ENCODE results near the gene IGF2BP2. TPM values are rescaled to one million over a fixed set of nuclear protein-coding genes. Genes with fewer than 3 reads are reported as not detected.

Gene IGF2BP2
- total RNA-seq, 1 experiment from 2014 or later, result 66.2 TPM

DNA sequence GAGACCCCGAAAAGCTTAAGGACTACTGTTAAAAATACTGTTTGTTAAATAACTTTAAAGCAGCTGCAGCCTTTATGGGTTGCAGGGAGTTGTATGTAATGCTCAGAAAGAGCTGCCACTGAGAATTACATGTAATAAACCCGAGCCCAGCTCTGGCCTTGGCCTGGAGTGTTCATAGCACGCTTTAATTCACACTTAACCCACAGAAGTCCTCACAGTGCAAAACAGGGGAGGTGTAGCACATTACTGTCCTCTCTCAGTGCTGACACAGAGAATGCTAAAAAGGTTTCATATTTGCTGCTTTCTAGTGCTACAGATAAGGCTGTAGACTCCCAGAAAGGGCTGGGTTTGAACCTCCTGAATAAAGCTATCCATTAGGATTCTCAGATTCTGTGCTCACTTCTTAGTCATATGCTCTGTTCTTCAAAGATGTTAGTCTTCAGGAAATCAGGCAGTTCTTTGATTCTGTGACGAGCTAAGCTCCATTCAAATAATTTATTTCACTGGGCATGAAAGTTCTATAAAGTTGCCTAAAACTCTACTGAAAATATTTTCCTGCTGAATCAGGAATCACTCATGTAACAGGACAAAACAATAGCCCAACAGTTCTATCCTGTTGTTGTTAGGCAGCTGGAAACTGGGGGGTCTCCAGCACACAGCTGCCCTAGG lies 130.7 kb downstream of the IGF2BP2 start:
- Histone ChIP-seq H3K27me3 (replicated peaks; ENCODE audit: insufficient read depth, low read depth, low read length, poor library complexity) (no peaks in the 10 kb centered on the region), H3K27ac (ENCODE audit: low read depth, low read length, poor library complexity, severe bottlenecking) (no peak overlapping the region), H3K4me3 (ENCODE audit: low read depth, low read length, poor library complexity, severe bottlenecking) (no peak overlapping the region), H3K36me3 (ENCODE audit: insufficient read depth, low read length, poor library complexity, severe bottlenecking) (peaks cover 14% of the 10 kb centered on the region), H3K9me3 (ENCODE audit: low read depth, low read length, poor library complexity, severe bottlenecking) (no peaks in the 10 kb centered on the region), H3K4me1 (ENCODE audit: insufficient read depth, low read length, poor library complexity, severe bottlenecking) (peaks cover 29% of the 10 kb centered on the region)
- BruUV-seq (replicated peaks), result no TSS peak
- POLR2A ChIA-PET (ENCODE audit: low non-redundant PET), result no interaction called here
- intact Hi-C loops (cut with micrococcal nuclease; ENCODE audit: unreplicated experiment), result no loop called here
- no peak for TF ChIP-seq EZH2 (IDR thresholded peaks at IDR 0.05; ENCODE audit: borderline replicate concordance, low read depth, low read length, poor library complexity, severe bottlenecking)
- TF ChIP-seq, protein P1, sequence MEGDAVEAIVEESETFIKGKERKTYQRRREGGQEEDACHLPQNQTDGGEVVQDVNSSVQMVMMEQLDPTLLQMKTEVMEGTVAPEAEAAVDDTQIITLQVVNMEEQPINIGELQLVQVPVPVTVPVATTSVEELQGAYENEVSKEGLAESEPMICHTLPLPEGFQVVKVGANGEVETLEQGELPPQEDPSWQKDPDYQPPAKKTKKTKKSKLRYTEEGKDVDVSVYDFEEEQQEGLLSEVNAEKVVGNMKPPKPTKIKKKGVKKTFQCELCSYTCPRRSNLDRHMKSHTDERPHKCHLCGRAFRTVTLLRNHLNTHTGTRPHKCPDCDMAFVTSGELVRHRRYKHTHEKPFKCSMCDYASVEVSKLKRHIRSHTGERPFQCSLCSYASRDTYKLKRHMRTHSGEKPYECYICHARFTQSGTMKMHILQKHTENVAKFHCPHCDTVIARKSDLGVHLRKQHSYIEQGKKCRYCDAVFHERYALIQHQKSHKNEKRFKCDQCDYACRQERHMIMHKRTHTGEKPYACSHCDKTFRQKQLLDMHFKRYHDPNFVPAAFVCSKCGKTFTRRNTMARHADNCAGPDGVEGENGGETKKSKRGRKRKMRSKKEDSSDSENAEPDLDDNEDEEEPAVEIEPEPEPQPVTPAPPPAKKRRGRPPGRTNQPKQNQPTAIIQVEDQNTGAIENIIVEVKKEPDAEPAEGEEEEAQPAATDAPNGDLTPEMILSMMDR (conservative IDR thresholded peaks at IDR 0.05; ENCODE audit: low read depth, low read length), result no peak
- DNase-seq (ENCODE audit: low spot score), result no peak
- CTCF ChIA-PET, result no interaction called here

DNA sequence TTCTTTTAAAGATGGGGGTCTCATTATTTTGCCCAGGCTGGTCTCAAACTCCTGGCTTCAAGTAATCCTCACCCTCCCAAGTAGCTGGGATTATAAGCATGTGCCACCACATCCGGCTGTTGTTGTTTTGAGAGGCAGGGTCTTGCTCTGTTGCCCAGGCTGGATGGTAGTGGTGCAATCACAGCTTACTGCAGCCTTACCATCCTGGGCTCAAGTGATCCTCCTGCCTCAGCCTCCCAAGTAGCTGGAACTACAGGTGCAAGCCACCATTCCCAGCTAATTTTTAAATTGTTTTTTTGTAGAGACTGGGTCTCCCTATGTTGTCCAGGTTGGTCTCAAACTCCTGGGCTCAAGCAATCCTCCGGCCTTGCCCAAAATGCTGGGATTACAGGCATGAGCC lies 133.2 kb downstream of the IGF2BP2 start:
- H3K4me1 ChIP-seq (ENCODE audit: insufficient read depth, low read length, poor library complexity, severe bottlenecking), result peaks cover 46% of the 10 kb centered on the region
- intact Hi-C loops (cut with micrococcal nuclease; ENCODE audit: unreplicated experiment), result no loop called here
- H3K4me3 ChIP-seq (ENCODE audit: low read depth, low read length, poor library complexity, severe bottlenecking), result no peak overlapping the region

DNA sequence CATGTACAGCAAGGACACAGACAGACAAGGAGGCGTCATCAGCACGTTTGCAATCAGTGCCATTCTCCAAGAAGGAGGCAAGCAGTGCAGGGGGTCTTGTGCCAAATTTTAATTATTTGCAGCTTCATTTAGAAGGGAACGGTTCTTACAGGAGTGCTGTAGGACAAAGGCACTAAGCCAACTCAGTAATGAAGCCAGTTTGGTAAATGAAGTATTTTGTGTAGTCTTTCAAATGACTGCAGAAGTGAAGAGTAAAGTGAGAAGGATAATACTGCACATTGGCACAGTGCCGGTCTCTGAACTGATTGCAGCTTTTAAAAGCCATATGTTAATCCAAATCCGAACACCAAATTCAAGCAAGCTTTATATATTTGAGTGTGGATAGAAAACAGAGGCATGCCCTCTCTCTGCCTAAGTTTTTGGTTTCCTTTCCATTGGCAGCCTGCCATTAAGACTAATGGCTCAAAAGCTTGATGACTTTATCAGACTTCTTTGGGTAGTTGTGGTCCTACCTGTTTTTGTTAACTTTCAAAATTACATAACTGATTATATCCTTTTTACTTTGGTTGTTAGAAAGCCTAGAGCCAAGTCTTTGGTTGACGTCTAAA lies 137.5 kb downstream of the IGF2BP2 start:
- BruUV-seq (replicated peaks), result no TSS peak
- peak overlapping the region; percentile 32 for H3K27ac ChIP-seq (ENCODE audit: low read depth, low read length, poor library complexity, severe bottlenecking)
- H3K36me3 ChIP-seq (ENCODE audit: insufficient read depth, low read length, poor library complexity, severe bottlenecking), result peaks cover 42% of the 10 kb centered on the region
- peaks cover 24% of the 10 kb centered on the region for H3K4me1 ChIP-seq (ENCODE audit: insufficient read depth, low read length, poor library complexity, severe bottlenecking)
- POLR2A ChIA-PET (ENCODE audit: low non-redundant PET), result no interaction called here
- intact Hi-C loops (cut with micrococcal nuclease; ENCODE audit: unreplicated experiment), result no loop called here
- no peaks in the 10 kb centered on the region for H3K27me3 ChIP-seq (replicated peaks; ENCODE audit: insufficient read depth, low read depth, low read length, poor library complexity)
- H3K9me3 ChIP-seq (ENCODE audit: low read depth, low read length, poor library complexity, severe bottlenecking), result no peaks in the 10 kb centered on the region
- peak; percentile 70 for DNase-seq (ENCODE audit: low spot score)
- H3K4me3 ChIP-seq (ENCODE audit: low read depth, low read length, poor library complexity, severe bottlenecking), result no peak overlapping the region
- CTCF ChIA-PET, result interaction anchor here (0.8 kb wide), 1 partner anchor 9 kb away, joined by 3 read pairs; no protein-coding TSS in a partner anchor
- TF ChIP-seq EZH2 (IDR thresholded peaks at IDR 0.05; ENCODE audit: borderline replicate concordance, low read depth, low read length, poor library complexity, severe bottlenecking), result no peak
- TF ChIP-seq, protein P1 (conservative IDR thresholded peaks at IDR 0.05; ENCODE audit: low read depth, low read length), result no peak

More for the DNA sequence above, 133.2 kb downstream of the IGF2BP2 start:
- CTCF ChIA-PET, result no interaction called here
- TF ChIP-seq, protein P1 (conservative IDR thresholded peaks at IDR 0.05; ENCODE audit: low read depth, low read length), result no peak
- no peak for TF ChIP-seq EZH2 (IDR thresholded peaks at IDR 0.05; ENCODE audit: borderline replicate concordance, low read depth, low read length, poor library complexity, severe bottlenecking)
- H3K36me3 ChIP-seq (ENCODE audit: insufficient read depth, low read length, poor library complexity, severe bottlenecking), result peaks cover 20% of the 10 kb centered on the region
- POLR2A ChIA-PET (ENCODE audit: low non-redundant PET), result no interaction called here
- H3K27me3 ChIP-seq (replicated peaks; ENCODE audit: insufficient read depth, low read depth, low read length, poor library complexity), result no peaks in the 10 kb centered on the region
- BruUV-seq (replicated peaks), result no TSS peak
- no peak overlapping the region for H3K27ac ChIP-seq (ENCODE audit: low read depth, low read length, poor library complexity, severe bottlenecking)
- H3K9me3 ChIP-seq (ENCODE audit: low read depth, low read length, poor library complexity, severe bottlenecking), result no peaks in the 10 kb centered on the region
- no peak for DNase-seq (ENCODE audit: low spot score)

All from A673 (cell line).